ENCODE results near the gene RPS6KA1. TPM values are rescaled to one million over a fixed set of nuclear protein-coding genes. Genes with fewer than 3 reads are reported as not detected.
"Not testable (repeated sequence)": the region's sequence is repeated elsewhere in the genome, so short reads cannot be mapped to it uniquely, and the experiment has no call there.

Gene RPS6KA1
- 100 to 1,000 TPM; 154 to 197 TPM for total RNA-seq

DNA sequence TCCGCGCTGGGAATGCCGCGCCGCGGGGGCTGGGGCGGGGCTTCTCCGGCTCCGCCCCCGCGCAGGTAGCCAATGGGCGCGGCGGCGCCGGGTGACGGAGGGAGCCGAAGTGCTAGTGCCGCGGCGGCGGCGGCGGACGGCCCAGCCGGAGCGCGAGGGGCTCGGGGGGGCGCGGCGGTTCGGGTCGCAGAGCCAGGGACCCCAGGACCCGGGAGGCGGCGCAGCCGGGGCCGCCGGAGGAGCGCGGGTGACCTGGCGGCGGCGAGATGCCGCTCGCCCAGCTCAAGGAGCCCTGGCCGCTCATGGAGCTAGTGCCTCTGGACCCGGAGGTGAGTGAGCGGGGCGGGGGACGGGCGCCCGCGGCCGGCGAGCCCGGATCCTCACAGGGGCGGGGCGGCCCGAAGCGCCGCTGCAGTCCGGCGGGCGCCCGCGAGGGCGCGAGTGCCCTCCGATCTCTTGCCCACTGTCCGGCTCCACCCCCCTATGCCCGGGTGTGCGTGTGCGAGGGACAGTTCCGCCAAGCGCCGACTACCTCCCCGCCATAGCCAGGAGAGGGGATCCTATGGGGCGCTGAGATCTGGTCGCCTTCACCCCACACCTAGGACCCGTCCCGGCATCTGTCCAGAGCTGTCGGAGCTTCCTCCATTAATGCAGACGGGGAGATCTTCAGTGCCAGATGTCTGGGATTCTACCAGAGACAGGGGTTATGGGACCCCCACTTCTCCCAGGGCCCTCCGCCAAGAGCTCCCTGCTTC is at the start of gene RPS6KA1:
RPS6KA1 (plus strand) TSS at position 107 of the 755 bp plus-strand sequence; CDS start at position 267, 160 bp downstream.
- DNase-seq (ENCODE audit: low spot score in 2 of 2) (peak; percentile 73 to 76), ATAC-seq (peak; percentile 88 to 93)
- no peaks in the 10 kb centered on the region for H3K36me3 Mint-ChIP-seq

DNA sequence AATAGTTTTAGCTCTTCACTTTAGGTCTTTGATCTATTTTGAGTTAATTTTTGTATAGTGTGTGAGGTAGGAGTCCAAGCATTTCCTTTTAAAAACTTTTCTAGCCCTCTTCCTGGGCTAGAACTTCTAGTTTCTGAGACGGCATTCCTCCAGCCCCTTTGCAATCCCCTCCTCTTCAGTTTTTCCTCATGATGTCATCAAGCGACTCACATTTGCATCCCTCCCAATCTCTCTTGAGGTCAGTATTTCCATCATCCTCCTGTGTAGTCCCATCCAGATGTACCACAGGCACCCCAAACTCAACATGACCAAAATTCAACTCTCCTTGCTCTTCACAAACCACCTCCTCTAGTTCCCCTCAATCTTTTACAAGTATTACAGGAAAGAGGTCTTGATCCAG is 46.6 kb upstream of the RPS6KA1 start:
- H3K9me3 Mint-ChIP-seq = no peaks in the 10 kb centered on the region
- no peaks in the 10 kb centered on the region for H3K36me3 Mint-ChIP-seq
- peak in 1 of 2 donors; percentile 45 for ATAC-seq
- no peak for DNase-seq (ENCODE audit: low spot score in 2 of 2)
- H3K27ac Mint-ChIP-seq = peak overlapping the region in 1 of 2 donors; percentile 47

More for the DNA sequence above, at the start of gene RPS6KA1:
- Mint-ChIP-seq H3K27ac (peak within 1 kb of the TSS; percentile 80 to 90), H3K9me3 (no peaks in the 10 kb centered on the region)

DNA sequence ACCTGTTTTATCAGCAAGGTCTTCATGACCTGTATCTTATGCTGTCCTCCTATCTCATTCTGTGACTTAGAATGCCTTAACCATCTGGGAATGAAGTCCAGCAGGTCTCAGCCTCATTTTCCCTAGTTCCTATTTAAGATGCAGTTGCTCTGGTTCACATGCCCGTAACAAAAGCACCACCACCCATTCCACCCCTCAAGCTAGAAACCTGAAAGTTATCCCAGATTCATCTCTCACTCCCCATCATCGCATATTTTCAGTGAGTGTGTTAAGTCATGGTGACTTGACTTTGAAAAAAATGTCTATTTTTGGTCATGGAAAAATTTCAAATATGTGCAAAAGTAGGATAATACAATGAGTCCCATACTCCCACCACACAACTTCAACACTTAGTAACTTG is 45.6 kb upstream of the RPS6KA1 start:
- DNase-seq (ENCODE audit: low spot score in 2 of 2) (no peak), ATAC-seq (no peak)
- Mint-ChIP-seq H3K36me3 (no peaks in the 10 kb centered on the region), H3K9me3 (no peaks in the 10 kb centered on the region), H3K27ac (peak overlapping the region in 1 of 2 donors; percentile 46)

DNA sequence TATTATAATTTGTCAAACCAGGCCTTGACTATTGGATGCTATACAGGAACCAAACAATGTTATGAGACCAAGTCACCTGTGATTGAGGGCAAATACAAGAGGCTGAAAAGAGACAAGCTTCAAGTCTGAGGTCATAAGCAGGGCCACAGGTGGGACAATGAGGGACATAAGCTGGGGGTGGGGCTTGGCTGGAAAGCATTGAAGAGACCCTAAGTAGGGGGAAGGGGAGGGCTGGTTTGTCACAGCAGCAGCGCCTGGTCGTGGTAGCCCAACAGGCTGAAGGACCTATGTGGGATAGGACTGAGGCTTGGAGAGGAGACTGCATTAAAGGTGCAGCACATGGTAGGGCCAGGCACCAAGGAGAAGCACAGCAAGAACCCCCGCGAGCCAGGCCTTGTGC is 39.4 kb upstream of the RPS6KA1 start:
- DNase-seq (ENCODE audit: low spot score in 2 of 2) = no peak
- ATAC-seq = peak in 1 of 2 donors; percentile 11
- Mint-ChIP-seq H3K36me3 (no peaks in the 10 kb centered on the region), H3K27ac (no peak overlapping the region), H3K9me3 (no peaks in the 10 kb centered on the region)

DNA sequence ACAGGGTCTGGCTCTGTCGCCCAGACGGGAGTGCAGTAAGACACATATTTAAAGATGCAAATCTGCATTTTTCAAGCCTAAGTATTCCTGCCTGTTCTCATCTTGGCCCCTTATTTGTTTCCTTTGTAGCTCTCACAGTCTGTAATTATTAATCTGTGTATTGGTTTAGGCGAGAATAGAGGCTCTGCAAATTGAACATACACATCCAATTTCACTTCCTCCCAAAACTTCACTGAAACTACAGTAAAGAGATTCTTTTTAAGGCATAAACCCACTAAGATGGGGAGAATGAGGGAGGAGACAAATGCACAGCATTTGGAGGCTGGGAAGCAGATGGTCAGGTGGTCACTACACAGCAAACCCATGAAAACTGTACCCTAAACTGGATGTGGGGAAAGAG is 36.3 kb upstream of the RPS6KA1 start:
- Mint-ChIP-seq H3K27ac (no peak overlapping the region), H3K36me3 (no peaks in the 10 kb centered on the region)
- ATAC-seq = no peak

DNA sequence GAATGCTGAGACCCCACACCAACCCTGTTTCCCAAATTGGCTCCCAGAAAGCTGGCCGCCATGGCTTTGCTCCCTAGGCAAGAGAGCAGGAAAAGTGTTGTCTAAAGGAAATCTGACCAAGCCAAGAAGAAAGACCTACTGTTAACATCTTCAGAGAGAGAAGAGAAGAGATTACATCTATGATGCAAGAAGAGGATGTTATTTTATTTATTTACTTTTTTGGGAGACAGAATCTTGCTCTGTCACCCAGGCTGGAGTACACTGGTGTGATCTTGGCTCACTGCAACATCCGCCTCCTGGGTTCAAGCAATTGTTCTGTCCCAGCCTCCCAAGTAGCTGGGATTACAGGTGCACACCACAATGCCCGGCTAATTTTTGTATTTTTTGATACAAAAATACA is 35.6 kb upstream of the RPS6KA1 start:
- H3K36me3 Mint-ChIP-seq = no peaks in the 10 kb centered on the region
- no peak for DNase-seq (ENCODE audit: low spot score in 2 of 2)
- no peak for ATAC-seq
- H3K27ac Mint-ChIP-seq = peak overlapping the region in 1 of 2 donors; percentile 1
- H3K9me3 Mint-ChIP-seq = no peaks in the 10 kb centered on the region

More for the DNA sequence above, 36.3 kb upstream of the RPS6KA1 start:
- no peak for DNase-seq (ENCODE audit: low spot score in 2 of 2)
- no peaks in the 10 kb centered on the region for H3K9me3 Mint-ChIP-seq

DNA sequence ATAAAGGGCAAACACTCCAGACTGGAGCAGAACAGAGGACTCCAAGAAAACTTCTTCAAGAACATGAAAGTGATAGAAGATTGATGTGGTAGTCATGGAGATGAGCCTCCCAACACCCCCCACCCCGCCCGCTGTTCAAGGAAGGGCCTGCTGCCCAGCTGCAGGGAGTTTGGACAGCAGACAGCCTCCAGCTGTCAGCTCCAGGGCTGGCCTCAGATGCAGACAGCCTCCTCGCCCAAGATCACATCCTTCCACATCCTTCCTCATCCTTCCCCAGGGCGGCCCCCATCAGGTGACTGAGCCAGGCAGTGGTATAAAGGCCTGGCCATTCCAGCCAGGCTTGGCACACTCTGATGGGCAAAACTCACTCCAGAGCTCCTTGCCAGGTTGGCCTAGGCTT is 32.7 kb upstream of the RPS6KA1 start:
- no peaks in the 10 kb centered on the region for H3K36me3 Mint-ChIP-seq
- DNase-seq (ENCODE audit: low spot score in 2 of 2) = no peak
- H3K9me3 Mint-ChIP-seq = no peaks in the 10 kb centered on the region
- ATAC-seq = no peak
- H3K27ac Mint-ChIP-seq = peak overlapping the region in 1 of 2 donors; percentile 78

DNA sequence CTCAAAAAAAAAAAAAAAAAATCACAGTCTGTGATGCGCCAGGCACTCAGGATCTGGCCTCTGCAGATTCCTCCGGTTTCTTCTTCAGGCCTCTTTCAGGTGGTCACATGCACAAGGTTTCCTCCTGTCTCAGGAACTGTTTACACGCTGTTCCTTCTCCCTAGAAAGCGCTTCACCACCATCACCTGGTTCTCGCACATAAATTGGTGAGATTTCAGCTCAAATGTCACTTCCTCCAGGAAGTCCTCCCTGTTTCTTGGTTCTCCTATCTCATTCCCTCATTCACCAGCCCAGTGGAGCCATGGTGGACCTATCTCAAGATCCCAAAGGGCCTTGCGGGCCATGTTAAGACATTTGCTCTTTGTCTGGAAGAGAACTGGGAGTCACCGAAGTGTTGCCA is 30.7 kb upstream of the RPS6KA1 start:
- no peak overlapping the region for H3K27ac Mint-ChIP-seq
- no peaks in the 10 kb centered on the region for H3K36me3 Mint-ChIP-seq
- no peaks in the 10 kb centered on the region for H3K9me3 Mint-ChIP-seq
- DNase-seq (ENCODE audit: low spot score in 2 of 2) (no peak), ATAC-seq (no peak)

DNA sequence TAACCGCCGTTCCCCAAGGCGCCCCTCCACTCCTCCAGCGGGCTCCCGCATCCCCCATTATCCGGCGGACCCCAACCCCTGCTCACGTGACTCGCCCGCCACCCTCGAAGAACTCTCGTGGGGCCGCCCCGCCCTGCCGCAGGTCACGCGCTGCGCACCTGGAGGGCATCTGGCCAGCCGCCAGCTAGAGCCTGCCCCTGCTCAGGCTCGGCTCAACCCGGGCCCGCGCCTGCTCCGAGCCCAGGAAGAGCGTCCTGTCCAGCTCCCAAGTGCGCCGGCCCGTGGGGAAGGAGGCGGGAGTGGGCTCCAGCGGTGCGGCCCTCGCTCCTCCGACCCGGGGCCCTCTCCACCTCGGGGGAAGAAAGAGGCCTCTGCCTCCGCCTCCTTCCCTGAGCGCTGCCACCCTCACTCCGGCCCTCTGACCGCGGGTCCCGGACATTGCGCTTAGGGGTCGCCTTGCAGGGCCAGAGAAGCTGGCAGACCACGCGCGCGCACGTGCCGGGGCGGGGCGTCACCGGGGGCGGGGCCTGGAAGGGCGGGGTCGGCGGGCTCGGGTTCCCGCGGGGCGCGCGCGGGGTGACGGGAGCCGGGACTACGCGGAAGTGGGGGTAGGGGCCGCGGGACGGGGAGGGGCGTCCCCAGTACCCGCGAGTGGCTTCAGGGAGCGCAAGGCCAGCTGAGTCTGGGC is 28.9 kb upstream of the RPS6KA1 start:
- DNase-seq (ENCODE audit: low spot score in 2 of 2) (peak; percentile 89 to 95), ATAC-seq (peak; percentile 80 to 81)
- H3K36me3 Mint-ChIP-seq = no peaks in the 10 kb centered on the region

DNA sequence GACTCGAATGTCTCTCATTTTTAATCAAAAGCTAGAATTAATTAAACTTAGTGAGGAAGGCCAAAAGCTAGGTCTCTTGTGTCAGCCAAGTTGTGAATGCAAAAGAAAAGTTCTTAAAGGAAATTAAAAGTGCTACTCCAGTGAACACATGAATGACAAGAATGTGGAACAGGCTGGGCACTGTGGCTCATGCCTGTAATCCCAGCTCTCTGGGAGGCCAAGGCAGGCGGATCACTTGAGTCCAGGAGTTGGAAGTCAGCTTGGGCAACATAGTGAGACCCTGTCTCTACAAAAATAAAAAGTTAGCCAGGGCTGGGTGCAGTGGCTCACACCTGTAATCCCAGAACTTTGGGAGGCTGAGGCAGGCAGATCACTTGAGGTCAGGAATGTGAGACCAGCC is 18.9 kb upstream of the RPS6KA1 start:
- H3K27ac Mint-ChIP-seq; H3K9me3 Mint-ChIP-seq; H3K36me3 Mint-ChIP-seq; DNase-seq (ENCODE audit: low spot score in 2 of 2); ATAC-seq: not testable (repeated sequence)

More for the DNA sequence above, 28.9 kb upstream of the RPS6KA1 start:
- Mint-ChIP-seq H3K27ac (peak overlapping the region; percentile 92), H3K9me3 (no peaks in the 10 kb centered on the region)

DNA sequence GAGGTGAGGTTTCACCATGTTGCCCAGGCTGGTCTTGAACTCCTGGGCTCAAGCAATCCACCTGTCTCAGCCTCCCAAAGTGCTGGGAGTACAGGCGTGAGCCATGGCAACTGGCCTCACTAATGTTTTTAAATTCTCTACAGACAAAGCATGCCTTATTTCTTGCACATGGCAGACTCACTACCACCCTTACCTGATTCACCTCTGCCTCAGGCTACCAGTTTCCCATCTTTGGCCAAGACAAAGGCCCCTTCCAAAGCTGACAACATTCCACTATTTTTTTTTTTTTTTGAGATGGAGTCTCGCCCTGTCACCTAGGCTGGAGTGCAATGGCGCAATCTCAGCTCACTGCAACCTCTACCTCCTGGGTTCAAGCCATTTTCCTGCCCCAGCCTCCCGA is 13.7 kb upstream of the RPS6KA1 start:
- not testable (repeated sequence) for DNase-seq (ENCODE audit: low spot score in 2 of 2); ATAC-seq; H3K27ac Mint-ChIP-seq; H3K9me3 Mint-ChIP-seq; H3K36me3 Mint-ChIP-seq

DNA sequence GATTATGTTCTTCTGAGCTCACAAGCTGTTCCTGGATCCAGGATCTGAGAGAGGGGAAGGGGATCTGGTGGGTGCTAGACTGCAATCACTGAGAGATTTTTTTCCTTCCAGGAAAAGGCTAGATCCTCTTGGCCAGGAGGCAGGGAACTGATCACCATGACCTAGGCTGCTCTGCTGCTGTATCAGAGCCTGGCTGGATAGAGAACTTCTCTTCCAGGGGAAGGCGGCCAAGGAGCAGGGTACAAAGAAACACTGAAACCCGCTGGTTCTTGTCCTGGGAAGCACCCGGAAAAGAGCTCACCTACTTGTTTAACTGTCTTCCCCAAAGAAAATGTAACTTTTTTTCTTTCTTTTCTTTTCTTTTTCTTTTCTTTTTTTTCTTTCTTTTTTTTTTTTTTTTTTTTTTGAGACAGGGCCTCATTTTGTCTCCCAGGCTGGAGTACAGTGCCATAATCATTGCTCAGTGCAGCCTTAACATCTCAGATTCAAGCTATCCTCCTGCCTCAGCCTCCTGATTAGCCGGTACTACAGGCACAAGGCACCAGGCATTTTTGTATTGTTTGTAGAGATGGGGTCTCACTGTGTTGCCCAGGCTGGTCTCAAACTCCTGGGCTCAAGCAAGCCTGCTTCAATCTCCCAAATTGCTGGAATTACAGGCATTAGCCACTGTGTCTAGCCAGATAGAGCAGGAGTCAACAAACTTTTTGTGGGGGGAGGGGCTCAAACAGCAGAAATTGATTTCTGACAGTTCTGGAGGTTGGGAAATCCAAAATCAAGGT is 12.4 kb upstream of the RPS6KA1 start:
- Mint-ChIP-seq H3K9me3 (no peaks in the 10 kb centered on the region), H3K27ac (no peak overlapping the region), H3K36me3 (no peaks in the 10 kb centered on the region)
- ATAC-seq (no peak), DNase-seq (ENCODE audit: low spot score in 2 of 2) (no peak)

DNA sequence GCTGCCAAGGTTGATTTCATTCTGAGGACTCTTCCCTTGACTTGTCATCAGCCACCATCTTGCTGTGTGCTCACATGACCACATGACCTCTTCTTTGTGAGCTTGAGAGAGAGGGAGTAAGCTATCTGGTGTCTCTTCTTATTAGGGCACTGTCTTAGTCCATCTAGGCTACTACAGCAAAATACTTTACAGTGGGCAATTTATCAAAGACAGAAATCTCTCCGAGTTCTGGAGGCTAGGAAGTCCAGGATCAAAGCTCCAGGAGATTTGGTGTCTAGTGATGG is 11.9 kb upstream of the RPS6KA1 start:
- no peaks in the 10 kb centered on the region for H3K36me3 Mint-ChIP-seq
- DNase-seq (ENCODE audit: low spot score in 2 of 2) (no peak), ATAC-seq (no peak)
- no peaks in the 10 kb centered on the region for H3K9me3 Mint-ChIP-seq
- H3K27ac Mint-ChIP-seq = no peak overlapping the region

DNA sequence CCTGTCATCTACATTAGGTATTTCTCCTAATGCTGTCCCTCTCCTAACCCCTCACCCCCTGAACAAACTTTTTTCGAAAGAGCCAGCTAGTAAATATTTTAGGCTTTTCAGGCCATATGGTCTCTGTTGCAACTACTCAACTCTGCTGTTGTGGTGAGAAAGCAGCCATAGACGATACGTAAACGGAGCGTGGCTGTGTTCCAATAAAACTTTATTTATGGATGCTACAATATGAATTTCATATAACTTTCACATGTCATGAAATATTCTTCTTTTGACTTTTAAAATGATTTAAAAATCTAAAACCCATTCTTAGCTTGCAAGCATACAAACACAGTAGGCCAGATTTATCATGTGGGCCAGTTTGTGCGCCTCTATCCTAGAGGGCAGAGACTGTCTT is 11.2 kb upstream of the RPS6KA1 start:
- DNase-seq (ENCODE audit: low spot score in 2 of 2) (no peak), ATAC-seq (no peak)
- no peaks in the 10 kb centered on the region for H3K9me3 Mint-ChIP-seq
- H3K36me3 Mint-ChIP-seq = no peaks in the 10 kb centered on the region
- H3K27ac Mint-ChIP-seq = no peak overlapping the region

DNA sequence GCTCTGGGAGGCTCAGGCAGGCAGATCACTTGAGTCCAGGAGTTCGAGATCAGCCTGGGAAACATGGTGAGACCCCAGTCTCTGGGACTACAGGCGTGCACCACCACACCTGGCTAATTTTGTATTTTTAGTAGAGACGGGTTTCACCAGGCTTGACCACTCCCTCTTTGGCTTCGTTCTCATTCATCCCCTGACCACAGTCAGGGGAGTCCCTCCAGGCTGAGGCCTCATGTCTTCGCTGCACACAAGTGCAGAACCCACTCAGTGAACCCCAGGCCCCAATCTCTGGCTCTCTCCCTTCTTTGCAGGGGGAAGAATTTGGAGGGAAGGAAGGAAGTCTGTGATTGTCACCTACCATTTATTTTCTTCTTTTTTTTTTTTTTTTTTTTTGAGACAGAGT is 9.2 kb upstream of the RPS6KA1 start:
- ATAC-seq (no peak), DNase-seq (ENCODE audit: low spot score in 2 of 2) (no peak)
- no peak overlapping the region for H3K27ac Mint-ChIP-seq
- no peaks in the 10 kb centered on the region for H3K9me3 Mint-ChIP-seq
- H3K36me3 Mint-ChIP-seq = no peaks in the 10 kb centered on the region

DNA sequence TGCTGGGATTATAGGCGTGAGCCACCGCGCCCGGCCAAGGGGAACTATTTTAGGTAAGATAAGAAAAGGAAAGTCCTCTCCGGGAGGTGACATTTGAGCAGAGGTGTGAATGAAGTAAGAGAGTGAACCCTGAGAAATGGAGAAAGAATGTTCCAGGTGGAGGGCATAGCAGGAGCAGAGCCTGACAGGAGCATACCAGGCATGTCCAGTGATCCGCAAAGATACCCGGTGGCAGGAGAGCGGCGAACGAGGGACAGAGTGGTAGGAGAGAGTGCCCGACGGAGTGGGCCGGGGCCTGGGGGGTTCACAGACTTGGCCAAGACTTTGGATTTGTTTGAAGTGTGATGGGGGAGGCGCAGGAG is 7.9 kb upstream of the RPS6KA1 start:
- no peak for DNase-seq (ENCODE audit: low spot score in 2 of 2)
- ATAC-seq = no peak
- Mint-ChIP-seq H3K9me3 (no peaks in the 10 kb centered on the region), H3K27ac (no peak overlapping the region), H3K36me3 (no peaks in the 10 kb centered on the region)

DNA sequence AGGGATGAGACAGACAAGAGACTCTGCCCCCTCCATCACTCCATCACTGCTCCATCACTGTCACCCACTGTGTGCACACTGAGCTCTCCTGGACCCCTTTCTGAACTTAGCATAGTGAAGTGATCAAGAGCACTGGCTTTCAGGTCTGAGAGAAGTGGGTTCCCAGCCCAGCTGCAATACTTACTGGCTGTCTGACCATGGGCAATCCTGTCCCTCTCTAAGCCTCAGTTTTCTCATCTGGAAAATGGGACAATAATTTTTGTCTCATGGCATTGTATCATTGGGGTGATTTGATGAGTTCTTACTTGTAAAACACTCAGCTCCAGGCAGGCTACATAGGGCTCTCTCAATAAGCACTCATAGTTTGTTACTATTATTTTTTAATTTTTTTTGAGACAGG is 7.5 kb upstream of the RPS6KA1 start:
- H3K27ac Mint-ChIP-seq = no peak overlapping the region
- no peak for DNase-seq (ENCODE audit: low spot score in 2 of 2)
- H3K9me3 Mint-ChIP-seq = no peaks in the 10 kb centered on the region
- no peaks in the 10 kb centered on the region for H3K36me3 Mint-ChIP-seq
- ATAC-seq = no peak
